Activated naive CD8-positive, alpha-beta T cell treated with anti-CD3 and anti-CD28 coated beads, Interleukin-2, amount 10 ng/mL, durations not matched to agents 7 days and 5 days (primary cell): ENCODE data around the gene HDAC4. TPM values are rescaled to one million over a fixed set of nuclear protein-coding genes. Genes with fewer than 3 reads are reported as not detected.

ENCODE experiments used
- ATAC-seq: fragments of 150-1000 bp; cut with Tn5 transposase; one replicate; pipeline ENCODE4 v1.10.0; 2021; ENCODE audit warnings: low read depth, moderate library complexity
- POLR2A ChIA-PET: fragments of 350-600 bp; sonication (Branson Sonifier 250); formaldehyde crosslinking; loops from one replicate; lab custom pipeline; 2021; ENCODE audit warnings: antibody characterized with exemption; lab: Charles Lee
- DNase-seq: peaks from one replicate; pipeline ENCODE4 v3.0.0; 2021
- H3K27ac Mint-ChIP-seq: one replicate; pipeline ENCODE4 v1.8.0; 2022; ENCODE audit warnings: mild to moderate bottlenecking, mixed read lengths
- H3K27me3 Mint-ChIP-seq: one replicate; pipeline ENCODE4 v1.8.0; 2022; ENCODE audit warnings: mild to moderate bottlenecking, moderate library complexity, mixed read lengths
- H3K36me3 Mint-ChIP-seq: one replicate; pipeline ENCODE4 v1.8.0; 2021; ENCODE audit warnings: mild to moderate bottlenecking, mixed read lengths
- H3K4me1 Mint-ChIP-seq: one replicate; pipeline ENCODE4 v1.8.0; 2021; ENCODE audit warnings: mixed read lengths
- H3K4me3 Mint-ChIP-seq: one replicate; pipeline ENCODE4 v1.8.0; 2022; ENCODE audit warnings: mild to moderate bottlenecking, moderate library complexity, mixed read lengths
- H3K9me3 Mint-ChIP-seq: one replicate; pipeline ENCODE4 v1.8.0; 2021; ENCODE audit warnings: mixed read lengths
- total RNA-seq, 2 experiments: library from RNA; stranded (reverse); gene quantifications; one replicate each; pipeline ENCODE4 v1.2.3, GENCODE V29; 2021

The HDAC4 gene
- total RNA-seq, 2 experiments from 2014 or later, result 54.0 to 57.4 TPM

GRCh38 chr2:239346676-239347075 is 54.1 kb downstream of the HDAC4 start:
- no peak overlapping the region for H3K27ac Mint-ChIP-seq
- no peak overlapping the region for H3K4me3 Mint-ChIP-seq
- H3K9me3 Mint-ChIP-seq, result no peaks in the 10 kb centered on the region
- DNase-seq (no peak), ATAC-seq (no peak)
- peaks cover 3% of the 10 kb centered on the region for H3K27me3 Mint-ChIP-seq
- H3K4me1 Mint-ChIP-seq, result peaks cover 4% of the 10 kb centered on the region
- H3K36me3 Mint-ChIP-seq, result peaks cover 18% of the 10 kb centered on the region
- POLR2A ChIA-PET, result no interaction called here

- H3K9me3 Mint-ChIP-seq, result no peaks in the 10 kb centered on the region
- peaks cover 15% of the 10 kb centered on the region for H3K36me3 Mint-ChIP-seq
- ATAC-seq (no peak), DNase-seq (no peak)
- no peak overlapping the region for H3K4me3 Mint-ChIP-seq
- no peak overlapping the region for H3K27ac Mint-ChIP-seq
- peaks cover 3% of the 10 kb centered on the region for H3K27me3 Mint-ChIP-seq
- POLR2A ChIA-PET, result interaction anchor here (1.2 kb wide), 1 partner anchor 14 kb away, joined by 3 read pairs; no protein-coding TSS in a partner anchor
- peaks cover 8% of the 10 kb centered on the region for H3K4me1 Mint-ChIP-seq
These were observed 55.6 kb downstream of the HDAC4 start for GRCh38 chr2:239345251-239345650.

GRCh38 chr2:239344857-239345216 is 56.0 kb downstream of the HDAC4 start:
- ATAC-seq, result no peak
- Mint-ChIP-seq H3K4me1 (peaks cover 12% of the 10 kb centered on the region), H3K27ac (no peak overlapping the region), H3K4me3 (no peak overlapping the region), H3K36me3 (peaks cover 15% of the 10 kb centered on the region), H3K9me3 (no peaks in the 10 kb centered on the region), H3K27me3 (peaks cover 3% of the 10 kb centered on the region)
- DNase-seq, result no peak
- POLR2A ChIA-PET, result interaction anchor here (1.2 kb wide), 1 partner anchor 13 kb away, joined by 3 read pairs; no protein-coding TSS in a partner anchor

GRCh38 chr2:239343946-239344856 is 56.6 kb downstream of the HDAC4 start:
- ATAC-seq (no peak), DNase-seq (no peak)
- POLR2A ChIA-PET, result interaction anchor here (1.0 to 1.2 kb wide), 2 partner anchors 13 to 17 kb away, joined by 3 read pairs; no protein-coding TSS in a partner anchor
- no peaks in the 10 kb centered on the region for H3K9me3 Mint-ChIP-seq
- no peak overlapping the region for H3K4me3 Mint-ChIP-seq
- peaks cover 14% of the 10 kb centered on the region for H3K36me3 Mint-ChIP-seq
- H3K4me1 Mint-ChIP-seq, result peaks cover 18% of the 10 kb centered on the region
- H3K27me3 Mint-ChIP-seq, result peaks cover 3% of the 10 kb centered on the region
- H3K27ac Mint-ChIP-seq, result no peak overlapping the region

GRCh38 chr2:239343460-239343859 is 57.4 kb downstream of the HDAC4 start:
- Mint-ChIP-seq H3K36me3 (peaks cover 16% of the 10 kb centered on the region), H3K4me1 (peaks cover 21% of the 10 kb centered on the region), H3K4me3 (no peak overlapping the region), H3K27me3 (peaks cover 3% of the 10 kb centered on the region), H3K27ac (no peak overlapping the region), H3K9me3 (no peaks in the 10 kb centered on the region)
- POLR2A ChIA-PET, result interaction anchor here (1.0 kb wide), 1 partner anchor 17 kb away, joined by 3 read pairs; no protein-coding TSS in a partner anchor
- ATAC-seq (no peak), DNase-seq (no peak)

GRCh38 chr2:239341840-239342239 is 59.0 kb downstream of the HDAC4 start:
- Mint-ChIP-seq H3K27me3 (peaks cover 4% of the 10 kb centered on the region), H3K36me3 (peaks cover 19% of the 10 kb centered on the region), H3K4me1 (peaks cover 26% of the 10 kb centered on the region), H3K4me3 (no peak overlapping the region), H3K9me3 (no peaks in the 10 kb centered on the region), H3K27ac (no peak overlapping the region)
- ATAC-seq (no peak), DNase-seq (no peak)
- POLR2A ChIA-PET, result no interaction called here

GRCh38 chr2:239341146-239341732 is 59.6 kb downstream of the HDAC4 start:
- DNase-seq (no peak), ATAC-seq (no peak)
- POLR2A ChIA-PET, result no interaction called here
- no peaks in the 10 kb centered on the region for H3K9me3 Mint-ChIP-seq
- H3K27me3 Mint-ChIP-seq, result peaks cover 4% of the 10 kb centered on the region
- H3K36me3 Mint-ChIP-seq, result peaks cover 25% of the 10 kb centered on the region
- H3K27ac Mint-ChIP-seq, result no peak overlapping the region
- peaks cover 26% of the 10 kb centered on the region for H3K4me1 Mint-ChIP-seq
- no peak overlapping the region for H3K4me3 Mint-ChIP-seq

GRCh38 chr2:239339726-239340601 is 60.9 kb downstream of the HDAC4 start:
- ATAC-seq (peak; percentile 79), DNase-seq (no peak)
- Mint-ChIP-seq H3K27ac (peak overlapping the region; percentile 69), H3K9me3 (no peaks in the 10 kb centered on the region), H3K27me3 (peaks cover 6% of the 10 kb centered on the region), H3K36me3 (peaks cover 27% of the 10 kb centered on the region), H3K4me1 (peaks cover 26% of the 10 kb centered on the region), H3K4me3 (peak overlapping the region; percentile 60)
- POLR2A ChIA-PET, result interaction anchor here (1.4 to 1.9 kb wide), 2 partner anchors 30 to 43 kb away, joined by 4 to 6 read pairs; no protein-coding TSS in a partner anchor

GRCh38 chr2:239339241-239339640 is 61.6 kb downstream of the HDAC4 start:
- Mint-ChIP-seq H3K27me3 (peaks cover 6% of the 10 kb centered on the region), H3K4me1 (peaks cover 26% of the 10 kb centered on the region), H3K9me3 (no peaks in the 10 kb centered on the region), H3K4me3 (peak overlapping the region; percentile 60), H3K27ac (peak overlapping the region; percentile 69), H3K36me3 (peaks cover 27% of the 10 kb centered on the region)
- no peak for DNase-seq
- ATAC-seq, result no peak
- POLR2A ChIA-PET, result interaction anchor here (1.4 to 1.9 kb wide), 2 partner anchors 30 to 42 kb away, joined by 4 to 6 read pairs; no protein-coding TSS in a partner anchor

- no peak overlapping the region for H3K4me3 Mint-ChIP-seq
- DNase-seq, result no peak
- H3K36me3 Mint-ChIP-seq, result peaks cover 27% of the 10 kb centered on the region
- no peak overlapping the region for H3K27ac Mint-ChIP-seq
- peaks cover 26% of the 10 kb centered on the region for H3K4me1 Mint-ChIP-seq
- H3K9me3 Mint-ChIP-seq, result no peaks in the 10 kb centered on the region
- peaks cover 6% of the 10 kb centered on the region for H3K27me3 Mint-ChIP-seq
- ATAC-seq, result no peak
- POLR2A ChIA-PET, result interaction anchor here (1.0 kb wide), 1 partner anchor 14 kb away, joined by 3 read pairs; no protein-coding TSS in a partner anchor
These were observed 62.8 kb downstream of the HDAC4 start for GRCh38 chr2:239337877-239338484.

GRCh38 chr2:239337122-239337876 is 63.5 kb downstream of the HDAC4 start:
- H3K27ac Mint-ChIP-seq, result no peak overlapping the region
- H3K9me3 Mint-ChIP-seq, result no peaks in the 10 kb centered on the region
- H3K4me3 Mint-ChIP-seq, result no peak overlapping the region
- H3K27me3 Mint-ChIP-seq, result peaks cover 6% of the 10 kb centered on the region
- peaks cover 25% of the 10 kb centered on the region for H3K36me3 Mint-ChIP-seq
- ATAC-seq, result no peak
- no peak for DNase-seq
- peaks cover 26% of the 10 kb centered on the region for H3K4me1 Mint-ChIP-seq
- POLR2A ChIA-PET, result no interaction called here

- peak overlapping the region; percentile 36 for H3K4me3 Mint-ChIP-seq
- POLR2A ChIA-PET, result interaction anchor here (1.2 to 1.4 kb wide), 2 partner anchors 10 to 13 kb away, joined by 3 to 6 read pairs; no protein-coding TSS in a partner anchor
- ATAC-seq, result no peak
- H3K9me3 Mint-ChIP-seq, result no peaks in the 10 kb centered on the region
- H3K27me3 Mint-ChIP-seq, result peaks cover 4% of the 10 kb centered on the region
- H3K4me1 Mint-ChIP-seq, result peaks cover 33% of the 10 kb centered on the region
- DNase-seq, result no peak
- no peak overlapping the region for H3K27ac Mint-ChIP-seq
- peaks cover 6% of the 10 kb centered on the region for H3K36me3 Mint-ChIP-seq
These were observed 69.3 kb downstream of the HDAC4 start for GRCh38 chr2:239331560-239331959.
